ENCODE results near the gene PSME3.

GRCh38 chr17:42832213-42832933, 824 bp upstream of the PSME3 start:
- no peak for TF ChIP-seq YY1 (IDR thresholded peaks at IDR 0.05; ENCODE audit: low read depth)
- TF ChIP-seq TEAD4 (IDR thresholded peaks at IDR 0.05), result no peak
- no peak for TF ChIP-seq MAX (IDR thresholded peaks at IDR 0.05)
- no peak for TF ChIP-seq USF1 (IDR thresholded peaks at IDR 0.05)
- no peak for TF ChIP-seq EGR1 (IDR thresholded peaks at IDR 0.05)
- no peak for TF ChIP-seq REST (IDR thresholded peaks at IDR 0.05; ENCODE audit: low read depth)
- TF ChIP-seq RAD21 (IDR thresholded peaks at IDR 0.05; ENCODE audit: low read depth), result no peak
- no peak for TF ChIP-seq NFIC (IDR thresholded peaks at IDR 0.05)
- no peak for TF ChIP-seq CEBPB (IDR thresholded peaks at IDR 0.05)
- no peak for TF ChIP-seq EP300 (IDR thresholded peaks at IDR 0.05; ENCODE audit: borderline replicate concordance)
- TF ChIP-seq ZBTB7A (IDR thresholded peaks at IDR 0.05; ENCODE audit: low read depth), result no peak
